HepG2 (cell line): ENCODE measurements around the gene NDUFB10. TPM values are rescaled to one million over a fixed set of nuclear protein-coding genes. Genes with fewer than 3 reads are reported as not detected.

Experiments used
- ATF7-NPFF ChIP-seq: sonication (generic); formaldehyde crosslinking; IDR thresholded peaks from 2 replicates; pipeline ENCODE4 v1.8.1; 2023; ENCODE audit warnings: mild to moderate bottlenecking, low read depth, missing genetic modification reagents, moderate library complexity
- DMAP1 ChIP-seq: IDR thresholded peaks from 2 replicates; pipeline ENCODE4 v1.6.1; 2016
- EED ChIP-seq: sonication (generic); formaldehyde crosslinking; IDR thresholded peaks from 2 replicates; pipeline ENCODE4 v1.5.0; 2020; ENCODE audit warnings: mild to moderate bottlenecking, missing genetic modification reagents
- ESRRA ChIP-seq: sonication (generic); formaldehyde crosslinking; IDR thresholded peaks from 2 replicates; pipeline ENCODE4 v1.5.1; 2020; ENCODE audit warnings: mild to moderate bottlenecking, low read depth, missing genetic modification reagents
- HNRNPH1 ChIP-seq: fragments of 200-400 bp; formaldehyde crosslinking; optimal IDR thresholded peaks from 2 replicates; pipeline ENCODE3; 2017; ENCODE audit warnings: mild to moderate bottlenecking, low read depth, low read length
- KLF13 ChIP-seq: sonication (generic); formaldehyde crosslinking; IDR thresholded peaks from 2 replicates; pipeline ENCODE4 v1.4.0; 2020; ENCODE audit warnings: mild to moderate bottlenecking, missing genetic modification reagents
- NFIB ChIP-seq: sonication (generic); formaldehyde crosslinking; IDR thresholded peaks from 2 replicates; pipeline ENCODE4 v1.9.0; 2021; ENCODE audit warnings: missing genetic modification reagents, mild to moderate bottlenecking, borderline replicate concordance
- SALL2 ChIP-seq: sonication (generic); formaldehyde crosslinking; IDR thresholded peaks from 2 replicates; pipeline ENCODE4 v1.8.1; 2023; ENCODE audit warnings: mild to moderate bottlenecking, missing genetic modification reagents, inconsistent platforms
- SMC3 ChIP-seq: IDR thresholded peaks from 2 replicates; pipeline ENCODE4 v1.6.1; 2011; ENCODE audit warnings: low read length, improper control_type of control experiment
- THYN1 ChIP-seq: sonication (generic); formaldehyde crosslinking; IDR thresholded peaks from 2 replicates; pipeline ENCODE4 v1.8.1; 2023; ENCODE audit warnings: low read depth, mild to moderate bottlenecking, moderate library complexity, missing genetic modification reagents, borderline replicate concordance
- TOPORS ChIP-seq: sonication (generic); formaldehyde crosslinking; IDR thresholded peaks from 2 replicates; pipeline ENCODE4 v1.8.0; 2023; ENCODE audit warnings: mild to moderate bottlenecking, missing genetic modification reagents
- U2AF1 ChIP-seq: fragments of 200-400 bp; formaldehyde crosslinking; optimal IDR thresholded peaks from 2 replicates; pipeline ENCODE3; 2017; ENCODE audit warnings: mild to moderate bottlenecking, low read depth, low read length
- ZBTB1 ChIP-seq: sonication (generic); formaldehyde crosslinking; IDR thresholded peaks from 2 replicates; pipeline ENCODE4 v1.4.0; 2020; ENCODE audit warnings: missing genetic modification reagents, borderline replicate concordance
- ZFP90 ChIP-seq: sonication (generic); formaldehyde crosslinking; IDR thresholded peaks from 2 replicates; pipeline ENCODE4 v1.8.0; 2022; ENCODE audit warnings: missing genetic modification reagents, mild to moderate bottlenecking, inconsistent platforms, borderline replicate concordance
- ZNF496 ChIP-seq: sonication (generic); formaldehyde crosslinking; IDR thresholded peaks from 2 replicates; pipeline ENCODE4 v1.8.1; 2023; ENCODE audit warnings: mild to moderate bottlenecking, moderate library complexity, missing genetic modification reagents; ENCODE audit not compliant: insufficient replicate concordance
- ZNF672 ChIP-seq: sonication (generic); formaldehyde crosslinking; IDR thresholded peaks from 2 replicates; pipeline ENCODE4 v1.8.1; 2022; ENCODE audit warnings: missing genetic modification reagents
- ZSCAN12 ChIP-seq: sonication (generic); formaldehyde crosslinking; IDR thresholded peaks from 2 replicates; pipeline ENCODE4 v1.9.0; 2021; ENCODE audit warnings: mild to moderate bottlenecking, missing genetic modification reagents
- polyA plus RNA-seq, 8 experiments: library from polyadenylated mRNA; depleted of rRNA in 3 of 8; stranded (reverse) in 7 of 8; unstranded in 1 of 8; fragments of >200 nt; fragmentation: Illumina TruSeq in 4 of 8; extraction: Trizol in 4 of 8; gene quantifications; 2 replicates each; pipeline versions ENCODE4 v1.2.1 to v1.2.3, GENCODE V29; 2011 to 2016; ENCODE audit warnings: low read depth in 4 of 8, missing spikeins in 1 of 8, mixed read lengths in 1 of 8; ENCODE audit not compliant: insufficient read depth in 1 of 8
- total RNA-seq, 5 experiments: library from RNA; depleted of rRNA; stranded (reverse); fragments of >200 nt; fragmentation: Illumina TruSeq; extraction: Trizol; gene quantifications; 2 replicates each; pipeline ENCODE4 v1.2.3, GENCODE V29; 2016; ENCODE audit warnings: low read depth in 1 of 5
- TF ChIP-seq, protein P1 (sequence below): sonication (generic); formaldehyde crosslinking; IDR thresholded peaks from 2 replicates; pipeline ENCODE4 v1.8.0; 2022; ENCODE audit warnings: mild to moderate bottlenecking, missing genetic modification reagents, moderate library complexity
- TF ChIP-seq, protein P2 (sequence below): sonication (generic); formaldehyde crosslinking; IDR thresholded peaks from 2 replicates; pipeline ENCODE4 v1.5.0; 2020; ENCODE audit warnings: mild to moderate bottlenecking, missing genetic modification reagents
- TF ChIP-seq, protein P3 (sequence below): sonication (generic); formaldehyde crosslinking; IDR thresholded peaks from 2 replicates; pipeline ENCODE4 v1.8.0; 2022; ENCODE audit warnings: missing genetic modification reagents, mild to moderate bottlenecking, moderate library complexity, borderline replicate concordance
- TF ChIP-seq, protein P4 (sequence below): IDR thresholded peaks from 2 replicates; pipeline ENCODE4 v1.6.1; 2016; ENCODE audit warnings: mild to moderate bottlenecking

Gene NDUFB10
- total and polyA plus RNA-seq, 2 of the 13 experiments (the other 11 are each of a cell fraction or from before 2014, with no cell fraction given), result 68.6 to 157 TPM

DNA sequence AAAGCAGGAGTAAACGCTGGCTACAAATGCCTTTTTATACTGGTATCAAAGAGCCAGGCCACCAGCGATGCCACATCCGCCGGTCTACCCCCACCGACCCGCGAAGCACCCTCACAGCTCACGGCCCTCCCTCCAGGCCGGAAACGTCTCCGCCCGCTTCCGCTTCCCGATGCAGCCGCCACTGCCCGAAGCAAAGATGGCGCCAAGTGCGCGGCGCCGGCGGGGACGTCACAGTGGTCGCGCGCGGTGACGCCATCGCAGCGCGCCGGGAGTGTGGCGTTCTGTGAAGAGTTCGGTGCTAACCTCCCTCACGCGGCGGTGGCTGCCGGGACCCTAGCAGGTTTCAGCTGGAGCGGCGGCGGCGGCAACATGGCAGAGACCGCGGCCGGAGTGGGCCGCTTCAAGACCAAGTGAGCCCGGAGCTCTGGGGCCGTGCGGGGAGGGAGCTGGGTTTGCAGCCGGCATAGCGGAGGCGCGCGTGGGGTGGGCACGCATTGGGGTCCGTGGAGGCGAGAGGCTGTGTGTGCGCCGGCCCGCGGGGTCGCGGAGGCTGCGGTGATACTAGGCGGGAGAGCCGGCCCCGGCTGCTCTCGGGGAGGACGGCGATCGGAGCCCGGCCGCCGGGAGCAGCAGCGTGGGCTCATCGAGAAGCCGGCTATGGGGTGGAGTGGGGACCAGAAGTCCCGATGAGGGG lies 12.6 kb downstream of the NDUFB10 start, which contains the start of gene TBL3 (continued):
- TF ChIP-seq U2AF1 (no peak), TOPORS (CRISPR knock-in tag) (peak; percentile 69; the same call in 1 of the 2 replicates), ZNF672 (no peak), KLF13 (CRISPR knock-in tag) (peak; percentile 52; the same call in 1 of the 2 replicates), NFIB (CRISPR knock-in tag) (no peak), ESRRA (peak; percentile 63; the same call in 1 of the 2 replicates), ZSCAN12 (CRISPR knock-in tag) (0 out of 2 replicates have a peak, but pooled peaks have one; percentile 30), EED (CRISPR knock-in tag) (peak; percentile 37; the same call in 1 of the 2 replicates), SALL2 (CRISPR knock-in tag) (peak; percentile 91), HNRNPH1 (no peak), DMAP1 (CRISPR knock-in tag) (peak; percentile 95), ZFP90 (CRISPR knock-in tag) (peak; percentile 91; the same call in 1 of the 2 replicates), ZBTB1 (CRISPR knock-in tag) (no peak), SMC3 (no peak), ZNF496 (CRISPR knock-in tag) (no peak), THYN1 (CRISPR knock-in tag) (no peak), ATF7-NPFF (CRISPR knock-in tag) (peak; percentile 79)
- TF ChIP-seq, protein P1, sequence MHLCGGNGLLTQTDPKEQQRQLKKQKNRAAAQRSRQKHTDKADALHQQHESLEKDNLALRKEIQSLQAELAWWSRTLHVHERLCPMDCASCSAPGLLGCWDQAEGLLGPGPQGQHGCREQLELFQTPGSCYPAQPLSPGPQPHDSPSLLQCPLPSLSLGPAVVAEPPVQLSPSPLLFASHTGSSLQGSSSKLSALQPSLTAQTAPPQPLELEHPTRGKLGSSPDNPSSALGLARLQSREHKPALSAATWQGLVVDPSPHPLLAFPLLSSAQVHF (CRISPR knock-in tag), result 0 out of 2 replicates have a peak, but pooled peaks have one; percentile 42
- TF ChIP-seq, protein P2, sequence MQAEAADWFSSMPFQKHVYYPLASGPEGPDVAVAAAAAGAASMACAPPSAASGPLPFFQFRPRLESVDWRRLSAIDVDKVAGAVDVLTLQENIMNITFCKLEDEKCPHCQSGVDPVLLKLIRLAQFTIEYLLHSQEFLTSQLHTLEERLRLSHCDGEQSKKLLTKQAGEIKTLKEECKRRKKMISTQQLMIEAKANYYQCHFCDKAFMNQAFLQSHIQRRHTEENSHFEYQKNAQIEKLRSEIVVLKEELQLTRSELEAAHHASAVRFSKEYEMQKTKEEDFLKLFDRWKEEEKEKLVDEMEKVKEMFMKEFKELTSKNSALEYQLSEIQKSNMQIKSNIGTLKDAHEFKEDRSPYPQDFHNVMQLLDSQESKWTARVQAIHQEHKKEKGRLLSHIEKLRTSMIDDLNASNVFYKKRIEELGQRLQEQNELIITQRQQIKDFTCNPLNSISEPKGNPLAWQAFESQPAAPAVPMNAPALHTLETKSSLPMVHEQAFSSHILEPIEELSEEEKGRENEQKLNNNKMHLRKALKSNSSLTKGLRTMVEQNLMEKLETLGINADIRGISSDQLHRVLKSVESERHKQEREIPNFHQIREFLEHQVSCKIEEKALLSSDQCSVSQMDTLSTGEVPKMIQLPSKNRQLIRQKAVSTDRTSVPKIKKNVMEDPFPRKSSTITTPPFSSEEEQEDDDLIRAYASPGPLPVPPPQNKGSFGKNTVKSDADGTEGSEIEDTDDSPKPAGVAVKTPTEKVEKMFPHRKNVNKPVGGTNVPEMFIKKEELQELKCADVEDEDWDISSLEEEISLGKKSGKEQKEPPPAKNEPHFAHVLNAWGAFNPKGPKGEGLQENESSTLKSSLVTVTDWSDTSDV (CRISPR knock-in tag), result no peak
- TF ChIP-seq, protein P3, sequence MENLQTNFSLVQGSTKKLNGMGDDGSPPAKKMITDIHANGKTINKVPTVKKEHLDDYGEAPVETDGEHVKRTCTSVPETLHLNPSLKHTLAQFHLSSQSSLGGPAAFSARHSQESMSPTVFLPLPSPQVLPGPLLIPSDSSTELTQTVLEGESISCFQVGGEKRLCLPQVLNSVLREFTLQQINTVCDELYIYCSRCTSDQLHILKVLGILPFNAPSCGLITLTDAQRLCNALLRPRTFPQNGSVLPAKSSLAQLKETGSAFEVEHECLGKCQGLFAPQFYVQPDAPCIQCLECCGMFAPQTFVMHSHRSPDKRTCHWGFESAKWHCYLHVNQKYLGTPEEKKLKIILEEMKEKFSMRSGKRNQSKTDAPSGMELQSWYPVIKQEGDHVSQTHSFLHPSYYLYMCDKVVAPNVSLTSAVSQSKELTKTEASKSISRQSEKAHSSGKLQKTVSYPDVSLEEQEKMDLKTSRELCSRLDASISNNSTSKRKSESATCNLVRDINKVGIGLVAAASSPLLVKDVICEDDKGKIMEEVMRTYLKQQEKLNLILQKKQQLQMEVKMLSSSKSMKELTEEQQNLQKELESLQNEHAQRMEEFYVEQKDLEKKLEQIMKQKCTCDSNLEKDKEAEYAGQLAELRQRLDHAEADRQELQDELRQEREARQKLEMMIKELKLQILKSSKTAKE, result peak; percentile 69
- TF ChIP-seq, protein P4, sequence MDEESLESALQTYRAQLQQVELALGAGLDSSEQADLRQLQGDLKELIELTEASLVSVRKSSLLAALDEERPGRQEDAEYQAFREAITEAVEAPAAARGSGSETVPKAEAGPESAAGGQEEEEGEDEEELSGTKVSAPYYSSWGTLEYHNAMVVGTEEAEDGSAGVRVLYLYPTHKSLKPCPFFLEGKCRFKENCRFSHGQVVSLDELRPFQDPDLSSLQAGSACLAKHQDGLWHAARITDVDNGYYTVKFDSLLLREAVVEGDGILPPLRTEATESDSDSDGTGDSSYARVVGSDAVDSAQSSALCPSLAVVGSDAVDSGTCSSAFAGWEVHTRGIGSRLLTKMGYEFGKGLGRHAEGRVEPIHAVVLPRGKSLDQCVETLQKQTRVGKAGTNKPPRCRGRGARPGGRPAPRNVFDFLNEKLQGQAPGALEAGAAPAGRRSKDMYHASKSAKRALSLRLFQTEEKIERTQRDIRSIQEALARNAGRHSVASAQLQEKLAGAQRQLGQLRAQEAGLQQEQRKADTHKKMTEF (CRISPR knock-in tag), result peak; percentile 97
